PC-9 (cell line): ENCODE results near the gene RAB3GAP2. TPM values are rescaled to one million over a fixed set of nuclear protein-coding genes. Genes with fewer than 3 reads are reported as not detected.

Experiments used
- BruUV-seq: library from RNA; stranded (reverse); fragments of 400-500 nt; replicated peaks from 2 replicates; lab custom pipeline; 2021; lab: Mats Ljungman, UMichigan
- CTCF ChIA-PET: fragments of 300-600 bp; sonication (Branson Sonifier 250); formaldehyde crosslinking; loops from one replicate; lab custom pipeline; 2022; ENCODE audit warnings: antibody characterized with exemption; lab: Charles Lee
- POLR2A ChIA-PET: fragments of 300-600 bp; sonication (Branson Sonifier 250); formaldehyde crosslinking; loops from one replicate; lab custom pipeline; 2022; ENCODE audit warnings: antibody characterized with exemption; ENCODE audit not compliant: unreplicated experiment; lab: Charles Lee
- DNase-seq, 2 experiments: peaks; one replicate each; pipeline versions ENCODE4 v3.0.0 to v3.0.0-alpha.2; 2015 to 2022; ENCODE audit warnings: mixed read lengths in 1 of 2
- H2AFZ ChIP-seq: fragments of 200-600 bp; sonication (generic); 2 replicates; pipeline ENCODE4 v1.8.1; 2017; ENCODE audit warnings: antibody characterized with exemption
- H3F3A ChIP-seq: fragments of 200-600 bp; sonication (generic); 2 replicates; pipeline ENCODE4 v1.8.1; 2017; ENCODE audit warnings: antibody characterized with exemption, mild to moderate bottlenecking, low read depth; ENCODE audit not compliant: insufficient read depth
- H3K27ac ChIP-seq: fragments of 200-600 bp; sonication (generic); 2 replicates; pipeline ENCODE4 v1.6.1; 2016; ENCODE audit warnings: mixed run types
- H3K27me3 ChIP-seq: fragments of 200-600 bp; sonication (generic); 2 replicates; pipeline ENCODE4 v1.6.1; 2016; ENCODE audit warnings: low read depth, mixed run types; ENCODE audit not compliant: insufficient read depth
- H3K36me3 ChIP-seq: fragments of 200-600 bp; sonication (generic); 2 replicates; pipeline ENCODE4 v1.6.1; 2016; ENCODE audit warnings: low read depth, mixed run types
- H3K4me1 ChIP-seq: fragments of 200-600 bp; sonication (generic); replicated peaks from 2 replicates; pipeline ENCODE4 v1.6.1; 2016; ENCODE audit warnings: mixed run types; ENCODE audit not compliant: insufficient read depth
- H3K4me2 ChIP-seq: fragments of 200-600 bp; sonication (generic); 2 replicates; pipeline ENCODE4 v1.6.1; 2017; ENCODE audit warnings: mixed run types
- H3K4me3 ChIP-seq: fragments of 200-600 bp; sonication (generic); 2 replicates; pipeline ENCODE4 v1.6.1; 2016; ENCODE audit warnings: mixed run types
- H3K79me2 ChIP-seq: fragments of 200-600 bp; sonication (generic); 2 replicates; pipeline ENCODE4 v1.6.1; 2017; ENCODE audit warnings: low read depth, mixed run types
- H3K9me2 ChIP-seq: fragments of 200-600 bp; sonication (generic); 2 replicates; pipeline ENCODE4 v1.8.1; 2017; ENCODE audit warnings: mild to moderate bottlenecking; ENCODE audit not compliant: insufficient read depth
- H3K9me3 ChIP-seq: fragments of 200-600 bp; sonication (generic); 2 replicates; pipeline ENCODE4 v1.8.1; 2016; ENCODE audit warnings: low read depth; ENCODE audit not compliant: insufficient read depth
- H4K20me1 ChIP-seq: fragments of 200-600 bp; sonication (generic); 2 replicates; pipeline ENCODE4 v1.8.1; 2017; ENCODE audit not compliant: insufficient read depth
- EZH2 ChIP-seq: fragments of 200-600 bp; sonication (generic); IDR thresholded peaks from 2 replicates; pipeline ENCODE4 v1.8.0; 2017; ENCODE audit warnings: antibody characterized with exemption, low read depth
- intact Hi-C: fragments of 100-400 bp; cut with micrococcal nuclease; formaldehyde crosslinking; loops from one replicate; pipeline ENCODE4 v1.10.0; 2022; ENCODE audit not compliant: unreplicated experiment
- total RNA-seq: library from RNA; stranded (reverse); gene quantifications from 2 replicates; pipeline ENCODE4 v1.2.3, GENCODE V29; 2021
- TF ChIP-seq, protein P1 (sequence below): fragments of 200-600 bp; sonication (generic); conservative IDR thresholded peaks from 2 replicates; pipeline ENCODE4 v1.6.1; 2017; ENCODE audit warnings: mixed run types, antibody characterized with exemption, mild to moderate bottlenecking, moderate library complexity

Gene RAB3GAP2
- total RNA-seq, 1 experiment from 2014 or later: 51.0 TPM

DNA sequence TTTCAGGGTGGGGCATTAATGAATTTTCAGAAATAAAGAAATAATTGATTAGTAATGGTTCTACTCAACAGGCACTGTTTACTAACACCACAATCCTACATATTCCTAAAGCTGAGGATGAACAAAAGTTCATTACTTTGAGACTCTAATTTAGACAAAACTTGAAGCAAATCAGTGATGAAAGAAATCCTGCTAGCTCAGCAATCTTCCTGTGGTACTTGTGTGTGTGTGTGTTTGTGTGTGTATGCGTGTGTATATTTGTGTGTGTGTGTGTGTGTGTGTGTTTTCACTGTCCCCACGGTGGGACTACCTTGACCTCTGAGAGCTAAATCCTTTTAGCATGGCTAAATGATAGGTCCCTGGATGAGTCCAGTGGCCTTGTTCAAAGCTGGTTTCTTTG, 48.5 kb upstream of the RAB3GAP2 start:
- BruUV-seq: no TSS peak
- Histone ChIP-seq H3K4me3 (no peak overlapping the region), H3K9me2 (no peaks in the 10 kb centered on the region), H3K27ac (no peak overlapping the region), H4K20me1 (no peaks in the 10 kb centered on the region), H3K36me3 (no peaks in the 10 kb centered on the region), H3K4me1 (no peaks in the 10 kb centered on the region), H2AFZ (no peak overlapping the region), H3K27me3 (no peaks in the 10 kb centered on the region), H3F3A (no peaks in the 10 kb centered on the region), H3K4me2 (no peak overlapping the region), H3K79me2 (no peaks in the 10 kb centered on the region), H3K9me3 (no peaks in the 10 kb centered on the region)
- intact Hi-C loops: no loop called here
- ChIA-PET CTCF (no interaction called here), POLR2A (no interaction called here)
- TF ChIP-seq, protein P1, sequence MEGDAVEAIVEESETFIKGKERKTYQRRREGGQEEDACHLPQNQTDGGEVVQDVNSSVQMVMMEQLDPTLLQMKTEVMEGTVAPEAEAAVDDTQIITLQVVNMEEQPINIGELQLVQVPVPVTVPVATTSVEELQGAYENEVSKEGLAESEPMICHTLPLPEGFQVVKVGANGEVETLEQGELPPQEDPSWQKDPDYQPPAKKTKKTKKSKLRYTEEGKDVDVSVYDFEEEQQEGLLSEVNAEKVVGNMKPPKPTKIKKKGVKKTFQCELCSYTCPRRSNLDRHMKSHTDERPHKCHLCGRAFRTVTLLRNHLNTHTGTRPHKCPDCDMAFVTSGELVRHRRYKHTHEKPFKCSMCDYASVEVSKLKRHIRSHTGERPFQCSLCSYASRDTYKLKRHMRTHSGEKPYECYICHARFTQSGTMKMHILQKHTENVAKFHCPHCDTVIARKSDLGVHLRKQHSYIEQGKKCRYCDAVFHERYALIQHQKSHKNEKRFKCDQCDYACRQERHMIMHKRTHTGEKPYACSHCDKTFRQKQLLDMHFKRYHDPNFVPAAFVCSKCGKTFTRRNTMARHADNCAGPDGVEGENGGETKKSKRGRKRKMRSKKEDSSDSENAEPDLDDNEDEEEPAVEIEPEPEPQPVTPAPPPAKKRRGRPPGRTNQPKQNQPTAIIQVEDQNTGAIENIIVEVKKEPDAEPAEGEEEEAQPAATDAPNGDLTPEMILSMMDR: no peak
- TF ChIP-seq EZH2: no peak
- no peak for DNase-seq

DNA sequence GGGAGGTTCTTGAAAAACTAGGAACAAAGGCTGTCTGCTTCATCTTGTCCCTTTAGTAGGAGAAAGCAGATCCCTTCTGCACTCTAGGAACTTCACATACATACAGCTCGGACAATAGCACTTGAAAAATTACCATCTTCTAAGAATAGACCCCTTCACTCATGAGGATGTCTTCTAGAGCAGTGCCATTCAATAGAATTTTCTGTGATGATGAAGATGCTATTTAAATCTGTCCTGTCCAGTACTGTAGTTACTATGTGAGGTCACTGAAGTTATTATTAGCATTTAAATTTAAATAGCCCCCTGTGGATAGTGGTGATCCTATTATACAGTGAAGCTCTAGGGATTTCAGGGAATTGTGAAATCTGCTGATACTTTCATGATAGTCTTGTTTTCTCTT, 46.4 kb upstream of the RAB3GAP2 start:
- Histone ChIP-seq H3F3A (no peaks in the 10 kb centered on the region), H3K4me1 (no peaks in the 10 kb centered on the region), H3K79me2 (no peaks in the 10 kb centered on the region), H3K9me3 (no peaks in the 10 kb centered on the region), H3K9me2 (no peaks in the 10 kb centered on the region), H4K20me1 (no peaks in the 10 kb centered on the region), H3K27ac (no peak overlapping the region), H3K27me3 (no peaks in the 10 kb centered on the region), H2AFZ (no peak overlapping the region), H3K36me3 (no peaks in the 10 kb centered on the region), H3K4me2 (no peak overlapping the region), H3K4me3 (no peak overlapping the region)
- DNase-seq: no peak
- CTCF ChIA-PET: no interaction called here
- no TSS peak for BruUV-seq
- intact Hi-C loops: no loop called here
- TF ChIP-seq, protein P1: no peak
- TF ChIP-seq EZH2: no peak
- POLR2A ChIA-PET: no interaction called here

DNA sequence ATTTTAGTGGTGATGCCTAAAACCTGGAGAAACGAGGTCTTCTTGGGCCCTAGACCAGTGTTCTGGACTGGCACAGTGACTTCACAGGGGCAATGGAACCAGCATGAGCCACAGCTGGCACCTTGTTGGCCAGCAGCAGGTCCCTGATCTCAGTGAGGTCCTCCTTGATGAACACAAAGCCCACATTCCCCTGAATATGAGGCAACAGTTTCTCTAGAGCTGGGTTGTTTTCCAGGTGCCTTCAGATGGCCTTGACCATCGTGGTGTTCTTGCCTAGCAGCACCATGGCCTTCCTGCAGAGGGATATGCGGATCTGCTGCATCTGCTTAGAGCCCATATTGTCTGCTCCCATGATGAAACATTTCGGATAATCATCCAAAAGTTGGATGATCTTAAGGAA, 44.9 kb upstream of the RAB3GAP2 start:
- no peak overlapping the region for H3K4me3 ChIP-seq
- no peaks in the 10 kb centered on the region for H3K36me3 ChIP-seq
- TF ChIP-seq, protein P1: no peak
- TF ChIP-seq EZH2: no peak
- H3F3A ChIP-seq: no peaks in the 10 kb centered on the region
- intact Hi-C loops: no loop called here
- no peaks in the 10 kb centered on the region for H3K9me3 ChIP-seq
- no peaks in the 10 kb centered on the region for H3K9me2 ChIP-seq
- no peaks in the 10 kb centered on the region for H4K20me1 ChIP-seq
- DNase-seq: no peak
- H3K79me2 ChIP-seq: no peaks in the 10 kb centered on the region
- no peak overlapping the region for H3K4me2 ChIP-seq
- no peak overlapping the region for H3K27ac ChIP-seq
- H3K27me3 ChIP-seq: no peaks in the 10 kb centered on the region
- ChIA-PET CTCF (no interaction called here), POLR2A (no interaction called here)
- no peaks in the 10 kb centered on the region for H3K4me1 ChIP-seq
- no peak overlapping the region for H2AFZ ChIP-seq
- no TSS peak for BruUV-seq
